ENCODE results near the gene PIEZO2. TPM values are rescaled to one million over a fixed set of nuclear protein-coding genes. Genes with fewer than 3 reads are reported as not detected.
"Not testable (repeated sequence)": the region's sequence is repeated elsewhere in the genome, so short reads cannot be mapped to it uniquely, and the experiment has no call there.

The PIEZO2 gene
- total RNA-seq, 1 experiment from 2014 or later = not detected

DNA sequence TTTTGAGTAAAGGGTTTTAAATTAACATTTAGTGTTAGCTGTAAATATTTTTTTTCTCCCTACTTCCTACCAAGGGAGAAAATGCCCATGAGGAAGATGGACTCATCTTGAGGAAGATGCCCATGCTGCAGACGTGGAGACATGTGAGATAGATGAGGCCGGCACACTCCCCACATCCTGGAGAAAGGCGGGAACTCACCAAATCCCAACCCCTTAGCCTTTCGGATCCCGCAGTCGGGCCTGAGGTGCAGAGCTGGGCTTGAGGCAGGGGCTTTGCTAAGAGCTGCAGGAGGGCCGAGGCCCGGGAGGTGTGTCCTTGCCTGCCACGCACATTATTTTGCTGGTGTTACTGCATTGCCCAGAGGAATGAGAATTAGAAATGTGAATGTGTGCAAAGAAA lies 485.6 kb downstream of the PIEZO2 start:
- no peak overlapping the region for H3K4me3 ChIP-seq (ENCODE audit: low read length)
- peaks cover 21% of the 10 kb centered on the region for H3K4me1 ChIP-seq (ENCODE audit: low read length)
- H4K20me1 ChIP-seq (ENCODE audit: insufficient read depth, low read depth, low read length) = no peaks in the 10 kb centered on the region
- no peak for DNase-seq
- no peak overlapping the region for H3K4me2 ChIP-seq (ENCODE audit: low read depth, low read length, poor library complexity, severe bottlenecking)
- no peak overlapping the region for H3K27ac ChIP-seq (ENCODE audit: low read length)
- H3K27me3 ChIP-seq (ENCODE audit: low read length) = no peaks in the 10 kb centered on the region
- H3K9me2 ChIP-seq (replicated peaks; ENCODE audit: insufficient read depth, low read length) = no peaks in the 10 kb centered on the region
- H3K9ac ChIP-seq (ENCODE audit: low read length) = no peak overlapping the region
- no peaks in the 10 kb centered on the region for H3K9me3 ChIP-seq (ENCODE audit: low read length)
- H3K79me2 ChIP-seq (ENCODE audit: low read length) = no peaks in the 10 kb centered on the region
- H3K36me3 ChIP-seq (ENCODE audit: insufficient read depth, low read length) = no peaks in the 10 kb centered on the region
- H2AFZ ChIP-seq (ENCODE audit: low read length) = no peak overlapping the region

DNA sequence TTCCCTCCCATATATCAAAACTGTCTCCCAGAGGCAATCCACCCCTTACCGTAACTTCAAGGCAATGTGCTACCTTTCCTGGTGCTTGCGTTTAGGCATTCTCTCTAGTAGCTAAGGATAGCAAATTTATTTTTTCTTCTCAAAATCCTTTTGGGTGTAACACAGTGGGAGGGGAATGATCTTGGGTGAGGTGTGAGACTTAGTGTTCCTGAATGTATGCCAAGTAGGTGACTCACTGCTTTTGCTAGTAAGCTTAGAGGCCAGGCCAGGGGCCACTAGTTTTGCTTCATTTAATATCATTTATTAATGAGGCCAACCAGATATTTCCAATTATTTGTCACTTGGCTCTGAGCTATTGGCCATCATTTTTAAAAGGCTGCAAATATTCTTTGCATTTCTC lies 488.1 kb downstream of the PIEZO2 start:
- H3K9me2 ChIP-seq (replicated peaks; ENCODE audit: insufficient read depth, low read length) = no peaks in the 10 kb centered on the region
- H3K4me2 ChIP-seq (ENCODE audit: low read depth, low read length, poor library complexity, severe bottlenecking) = no peak overlapping the region
- H3K9ac ChIP-seq (ENCODE audit: low read length) = no peak overlapping the region
- H3K27ac ChIP-seq (ENCODE audit: low read length) = no peak overlapping the region
- H3K4me1 ChIP-seq (ENCODE audit: low read length) = peaks cover 21% of the 10 kb centered on the region
- H3K9me3 ChIP-seq (ENCODE audit: low read length) = no peaks in the 10 kb centered on the region
- DNase-seq = no peak
- no peaks in the 10 kb centered on the region for H3K27me3 ChIP-seq (ENCODE audit: low read length)
- H3K4me3 ChIP-seq (ENCODE audit: low read length) = no peak overlapping the region
- H3K36me3 ChIP-seq (ENCODE audit: insufficient read depth, low read length) = no peaks in the 10 kb centered on the region
- no peaks in the 10 kb centered on the region for H3K79me2 ChIP-seq (ENCODE audit: low read length)
- H4K20me1 ChIP-seq (ENCODE audit: insufficient read depth, low read depth, low read length) = no peaks in the 10 kb centered on the region
- no peak overlapping the region for H2AFZ ChIP-seq (ENCODE audit: low read length)

DNA sequence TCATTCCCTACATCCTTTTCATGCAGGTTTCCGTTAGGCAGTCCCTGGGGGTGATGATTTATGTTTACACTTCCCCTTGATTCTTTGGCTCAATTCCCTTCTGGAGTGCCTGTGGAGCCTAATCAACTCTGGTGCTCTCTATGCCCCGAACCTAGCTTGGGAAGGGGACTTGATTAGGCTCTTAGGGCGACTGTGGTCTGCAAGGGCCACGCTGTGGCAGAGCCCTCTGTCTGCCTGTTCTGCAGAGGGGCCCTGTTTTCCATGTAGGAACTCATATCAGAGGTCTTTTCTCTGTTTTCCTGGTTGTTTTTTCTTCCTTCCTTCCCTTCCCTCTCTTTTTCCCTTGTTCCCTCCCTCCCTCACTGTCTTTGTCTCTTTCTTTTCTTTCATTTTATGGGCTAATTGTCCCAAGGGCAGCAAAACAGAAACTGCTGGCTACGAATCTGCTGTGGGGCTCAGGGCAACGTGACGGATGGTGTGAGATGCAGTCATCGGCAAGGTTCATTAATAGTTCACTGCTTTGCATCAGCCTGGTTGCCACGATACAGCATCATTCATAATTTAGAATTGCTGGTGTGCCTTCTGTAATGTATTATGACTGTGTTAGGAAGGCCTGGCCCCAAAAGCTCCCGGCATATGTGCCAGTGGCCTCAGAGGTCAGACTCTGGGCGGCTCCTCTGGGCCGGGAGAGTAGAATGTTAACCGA lies 489.0 kb downstream of the PIEZO2 start:
- no peaks in the 10 kb centered on the region for H3K9me2 ChIP-seq (replicated peaks; ENCODE audit: insufficient read depth, low read length)
- no peaks in the 10 kb centered on the region for H3K36me3 ChIP-seq (ENCODE audit: insufficient read depth, low read length)
- no peaks in the 10 kb centered on the region for H4K20me1 ChIP-seq (ENCODE audit: insufficient read depth, low read depth, low read length)
- H2AFZ ChIP-seq (ENCODE audit: low read length) = peak overlapping the region; percentile 84
- no peaks in the 10 kb centered on the region for H3K9me3 ChIP-seq (ENCODE audit: low read length)
- no peaks in the 10 kb centered on the region for H3K79me2 ChIP-seq (ENCODE audit: low read length)
- peak overlapping the region; percentile 19 for H3K9ac ChIP-seq (ENCODE audit: low read length)
- 0 out of 2 replicates have a peak overlapping the region, but pooled peaks have one; percentile 11 for H3K4me3 ChIP-seq (ENCODE audit: low read length)
- H3K4me2 ChIP-seq (ENCODE audit: low read depth, low read length, poor library complexity, severe bottlenecking) = peak overlapping the region; percentile 52
- peaks cover 21% of the 10 kb centered on the region for H3K4me1 ChIP-seq (ENCODE audit: low read length)
- H3K27me3 ChIP-seq (ENCODE audit: low read length) = no peaks in the 10 kb centered on the region
- peak; percentile 72 for DNase-seq
- no peak overlapping the region for H3K27ac ChIP-seq (ENCODE audit: low read length)

DNA sequence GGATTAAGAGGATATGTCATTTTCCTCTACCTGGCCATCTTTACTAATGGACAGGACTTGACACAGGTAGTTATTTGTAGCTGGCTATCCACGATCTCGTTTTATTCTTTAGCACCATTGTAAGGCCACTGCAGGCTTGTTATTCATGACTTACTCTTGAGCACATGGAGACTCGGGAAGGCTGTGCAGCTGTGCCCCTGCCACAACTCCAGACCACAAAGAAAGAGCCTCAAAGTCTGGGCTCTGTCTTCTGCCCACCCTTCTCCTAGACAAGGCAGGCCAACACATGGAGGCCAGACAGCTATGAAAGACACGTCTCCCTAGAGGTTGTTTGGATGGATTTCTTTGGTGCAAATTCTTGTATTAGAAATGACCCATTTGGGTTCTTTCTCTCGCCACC lies 489.8 kb downstream of the PIEZO2 start:
- Histone ChIP-seq H3K9me3 (ENCODE audit: low read length) (no peaks in the 10 kb centered on the region), H3K79me2 (ENCODE audit: low read length) (no peaks in the 10 kb centered on the region), H3K4me1 (ENCODE audit: low read length) (peaks cover 21% of the 10 kb centered on the region), H3K9ac (ENCODE audit: low read length) (no peak overlapping the region), H3K4me2 (ENCODE audit: low read depth, low read length, poor library complexity, severe bottlenecking) (no peak overlapping the region), H2AFZ (ENCODE audit: low read length) (no peak overlapping the region), H3K27ac (ENCODE audit: low read length) (no peak overlapping the region), H3K4me3 (ENCODE audit: low read length) (no peak overlapping the region), H3K36me3 (ENCODE audit: insufficient read depth, low read length) (no peaks in the 10 kb centered on the region), H3K27me3 (ENCODE audit: low read length) (no peaks in the 10 kb centered on the region), H3K9me2 (replicated peaks; ENCODE audit: insufficient read depth, low read length) (no peaks in the 10 kb centered on the region), H4K20me1 (ENCODE audit: insufficient read depth, low read depth, low read length) (no peaks in the 10 kb centered on the region)
- no peak for DNase-seq

DNA sequence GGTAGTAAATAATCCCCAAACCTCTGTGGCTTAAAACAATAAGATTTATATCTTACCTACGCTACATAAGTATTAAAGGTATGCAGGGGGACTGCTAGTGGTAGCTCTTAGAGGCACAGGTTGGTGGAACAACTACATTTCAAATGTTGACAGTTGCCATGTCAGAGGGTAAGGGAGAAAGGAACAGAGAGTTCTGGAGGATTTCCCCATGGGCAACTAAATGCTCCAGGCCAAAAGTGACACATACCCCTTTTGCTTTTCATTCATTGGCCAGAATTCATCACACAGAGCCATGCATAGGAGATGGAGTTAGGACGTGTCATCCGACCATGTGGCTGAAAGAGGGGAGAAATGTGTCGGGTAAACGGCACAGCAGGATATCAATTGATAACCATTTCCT lies 490.4 kb downstream of the PIEZO2 start:
- Histone ChIP-seq H3K9me2 (replicated peaks; ENCODE audit: insufficient read depth, low read length) (no peaks in the 10 kb centered on the region), H3K4me3 (ENCODE audit: low read length) (no peak overlapping the region), H4K20me1 (ENCODE audit: insufficient read depth, low read depth, low read length) (no peaks in the 10 kb centered on the region), H3K36me3 (ENCODE audit: insufficient read depth, low read length) (no peaks in the 10 kb centered on the region), H3K27ac (ENCODE audit: low read length) (no peak overlapping the region), H3K9ac (ENCODE audit: low read length) (no peak overlapping the region), H2AFZ (ENCODE audit: low read length) (no peak overlapping the region), H3K4me1 (ENCODE audit: low read length) (peaks cover 21% of the 10 kb centered on the region), H3K9me3 (ENCODE audit: low read length) (no peaks in the 10 kb centered on the region), H3K79me2 (ENCODE audit: low read length) (no peaks in the 10 kb centered on the region), H3K27me3 (ENCODE audit: low read length) (no peaks in the 10 kb centered on the region), H3K4me2 (ENCODE audit: low read depth, low read length, poor library complexity, severe bottlenecking) (no peak overlapping the region)
- no peak for DNase-seq

DNA sequence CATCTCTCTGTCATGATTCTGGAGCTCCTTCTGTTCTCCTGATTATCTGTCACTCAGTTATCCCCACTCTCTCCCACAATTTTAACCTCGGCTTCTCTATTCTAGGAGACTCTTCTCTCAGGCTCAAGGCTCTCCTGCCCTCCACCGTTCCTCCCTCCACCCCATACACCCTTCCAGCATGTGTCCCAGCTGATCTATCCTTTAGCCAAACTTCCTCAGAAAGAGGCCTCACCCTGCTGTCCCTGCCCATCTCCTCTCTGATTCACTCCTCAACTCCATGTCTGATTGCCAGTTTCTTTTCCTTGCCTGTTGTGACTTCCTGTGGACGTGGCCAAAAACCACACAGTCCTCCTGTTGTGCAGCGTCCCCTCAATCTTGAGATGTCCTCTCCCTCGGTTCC lies 505.4 kb downstream of the PIEZO2 start:
- DNase-seq; H3K36me3 ChIP-seq (ENCODE audit: insufficient read depth, low read length); H3K27me3 ChIP-seq (ENCODE audit: low read length); H3K4me1 ChIP-seq (ENCODE audit: low read length); H3K4me2 ChIP-seq (ENCODE audit: low read depth, low read length, poor library complexity, severe bottlenecking); H4K20me1 ChIP-seq (ENCODE audit: insufficient read depth, low read depth, low read length); H3K4me3 ChIP-seq (ENCODE audit: low read length); H3K9ac ChIP-seq (ENCODE audit: low read length); H3K27ac ChIP-seq (ENCODE audit: low read length); H3K9me3 ChIP-seq (ENCODE audit: low read length); H2AFZ ChIP-seq (ENCODE audit: low read length); H3K79me2 ChIP-seq (ENCODE audit: low read length); H3K9me2 ChIP-seq (replicated peaks; ENCODE audit: insufficient read depth, low read length): not testable (repeated sequence)

DNA sequence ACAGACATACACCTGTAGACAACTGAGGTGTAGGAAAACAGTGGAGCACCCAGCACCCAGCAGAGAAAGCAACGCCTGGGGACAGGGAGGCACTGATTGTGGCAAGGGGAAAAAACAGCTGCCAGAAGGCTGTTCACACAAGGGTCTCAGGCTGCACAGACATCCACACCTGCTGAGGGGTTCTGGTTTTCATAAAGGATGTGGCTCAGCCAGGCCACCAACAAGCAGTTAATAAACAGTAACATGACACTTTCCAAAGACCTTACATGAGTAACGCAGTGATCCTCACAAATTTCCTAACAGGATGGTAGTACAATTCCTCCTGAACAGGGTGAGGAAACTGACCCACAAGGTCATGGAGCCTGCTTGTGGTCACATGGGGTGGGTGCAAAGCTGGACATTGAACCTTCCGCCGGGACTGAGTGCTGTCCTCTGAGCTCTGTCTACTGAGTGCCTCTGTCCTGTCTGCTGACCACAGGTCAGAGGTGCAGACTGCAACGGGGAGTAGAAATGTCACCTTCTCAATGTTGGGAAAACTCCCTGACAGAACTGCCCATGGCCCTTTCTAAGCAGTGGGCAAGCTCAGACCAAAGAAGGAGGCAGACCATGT lies 506.3 kb downstream of the PIEZO2 start:
- not testable (repeated sequence) for H3K9me2 ChIP-seq (replicated peaks; ENCODE audit: insufficient read depth, low read length); DNase-seq; H3K4me2 ChIP-seq (ENCODE audit: low read depth, low read length, poor library complexity, severe bottlenecking); H4K20me1 ChIP-seq (ENCODE audit: insufficient read depth, low read depth, low read length); H3K4me3 ChIP-seq (ENCODE audit: low read length); H2AFZ ChIP-seq (ENCODE audit: low read length); H3K27me3 ChIP-seq (ENCODE audit: low read length); H3K4me1 ChIP-seq (ENCODE audit: low read length); H3K79me2 ChIP-seq (ENCODE audit: low read length); H3K27ac ChIP-seq (ENCODE audit: low read length); H3K9me3 ChIP-seq (ENCODE audit: low read length); H3K9ac ChIP-seq (ENCODE audit: low read length); H3K36me3 ChIP-seq (ENCODE audit: insufficient read depth, low read length)

DNA sequence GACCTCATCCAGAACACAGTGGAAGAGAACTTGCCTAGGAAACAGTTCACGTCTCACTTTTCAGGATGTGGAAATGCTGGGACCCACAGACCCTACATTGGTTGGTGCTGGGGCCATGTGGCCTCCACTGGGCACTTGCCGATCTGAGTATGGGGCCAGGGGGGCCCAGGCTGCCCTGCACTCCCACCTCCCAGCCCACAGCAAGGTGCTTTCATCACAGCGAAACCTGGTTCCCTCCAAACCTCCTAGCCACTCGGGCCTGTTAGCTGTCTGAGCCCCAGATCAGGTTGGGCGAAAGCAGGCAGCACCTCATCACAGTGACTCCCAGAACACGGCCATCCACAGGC lies 510.9 kb downstream of the PIEZO2 start:
- H3K4me1 ChIP-seq (ENCODE audit: low read length); H3K36me3 ChIP-seq (ENCODE audit: insufficient read depth, low read length); H2AFZ ChIP-seq (ENCODE audit: low read length); H3K9me2 ChIP-seq (replicated peaks; ENCODE audit: insufficient read depth, low read length); DNase-seq; H3K27me3 ChIP-seq (ENCODE audit: low read length); H3K9me3 ChIP-seq (ENCODE audit: low read length); H3K79me2 ChIP-seq (ENCODE audit: low read length); H4K20me1 ChIP-seq (ENCODE audit: insufficient read depth, low read depth, low read length); H3K4me2 ChIP-seq (ENCODE audit: low read depth, low read length, poor library complexity, severe bottlenecking); H3K9ac ChIP-seq (ENCODE audit: low read length); H3K4me3 ChIP-seq (ENCODE audit: low read length); H3K27ac ChIP-seq (ENCODE audit: low read length): not testable (repeated sequence)
